GM10266 (cell line): ENCODE results near the gene OST4.

Experiments
- DNase-seq: peaks from one replicate; pipeline ENCODE4 v3.0.0; 2012; ENCODE audit errors: extremely low spot score
- TF ChIP-seq, protein P1 (sequence below): IDR thresholded peaks from 2 replicates; pipeline ENCODE4 v1.5.1; 2012; ENCODE audit warnings: mild to moderate bottlenecking, low read depth; ENCODE audit not compliant: control insufficient read depth, insufficient read depth; ENCODE audit errors: missing control alignments

Gene OST4

DNA sequence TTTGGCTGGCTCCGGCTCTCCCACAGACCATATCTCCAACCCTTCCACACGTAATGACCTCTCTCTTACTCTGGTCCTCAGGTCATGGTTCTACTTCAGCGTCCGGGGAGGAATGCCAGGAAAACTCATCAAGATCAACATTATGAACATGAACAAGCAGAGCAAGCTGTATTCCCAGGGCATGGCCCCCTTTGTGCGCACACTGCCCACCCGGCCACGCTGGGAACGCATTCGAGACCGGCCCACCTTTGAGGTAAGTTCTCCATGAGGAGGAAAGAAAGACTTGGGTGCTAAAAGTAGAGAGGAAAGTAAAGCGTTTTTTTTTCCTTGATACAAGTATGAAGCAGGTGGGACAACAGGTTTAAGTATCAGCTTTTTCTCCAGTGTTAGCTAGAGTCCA lies 18.1 kb downstream of the OST4 start:
- TF ChIP-seq, protein P1, sequence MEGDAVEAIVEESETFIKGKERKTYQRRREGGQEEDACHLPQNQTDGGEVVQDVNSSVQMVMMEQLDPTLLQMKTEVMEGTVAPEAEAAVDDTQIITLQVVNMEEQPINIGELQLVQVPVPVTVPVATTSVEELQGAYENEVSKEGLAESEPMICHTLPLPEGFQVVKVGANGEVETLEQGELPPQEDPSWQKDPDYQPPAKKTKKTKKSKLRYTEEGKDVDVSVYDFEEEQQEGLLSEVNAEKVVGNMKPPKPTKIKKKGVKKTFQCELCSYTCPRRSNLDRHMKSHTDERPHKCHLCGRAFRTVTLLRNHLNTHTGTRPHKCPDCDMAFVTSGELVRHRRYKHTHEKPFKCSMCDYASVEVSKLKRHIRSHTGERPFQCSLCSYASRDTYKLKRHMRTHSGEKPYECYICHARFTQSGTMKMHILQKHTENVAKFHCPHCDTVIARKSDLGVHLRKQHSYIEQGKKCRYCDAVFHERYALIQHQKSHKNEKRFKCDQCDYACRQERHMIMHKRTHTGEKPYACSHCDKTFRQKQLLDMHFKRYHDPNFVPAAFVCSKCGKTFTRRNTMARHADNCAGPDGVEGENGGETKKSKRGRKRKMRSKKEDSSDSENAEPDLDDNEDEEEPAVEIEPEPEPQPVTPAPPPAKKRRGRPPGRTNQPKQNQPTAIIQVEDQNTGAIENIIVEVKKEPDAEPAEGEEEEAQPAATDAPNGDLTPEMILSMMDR: no peak
- DNase-seq: no peak

DNA sequence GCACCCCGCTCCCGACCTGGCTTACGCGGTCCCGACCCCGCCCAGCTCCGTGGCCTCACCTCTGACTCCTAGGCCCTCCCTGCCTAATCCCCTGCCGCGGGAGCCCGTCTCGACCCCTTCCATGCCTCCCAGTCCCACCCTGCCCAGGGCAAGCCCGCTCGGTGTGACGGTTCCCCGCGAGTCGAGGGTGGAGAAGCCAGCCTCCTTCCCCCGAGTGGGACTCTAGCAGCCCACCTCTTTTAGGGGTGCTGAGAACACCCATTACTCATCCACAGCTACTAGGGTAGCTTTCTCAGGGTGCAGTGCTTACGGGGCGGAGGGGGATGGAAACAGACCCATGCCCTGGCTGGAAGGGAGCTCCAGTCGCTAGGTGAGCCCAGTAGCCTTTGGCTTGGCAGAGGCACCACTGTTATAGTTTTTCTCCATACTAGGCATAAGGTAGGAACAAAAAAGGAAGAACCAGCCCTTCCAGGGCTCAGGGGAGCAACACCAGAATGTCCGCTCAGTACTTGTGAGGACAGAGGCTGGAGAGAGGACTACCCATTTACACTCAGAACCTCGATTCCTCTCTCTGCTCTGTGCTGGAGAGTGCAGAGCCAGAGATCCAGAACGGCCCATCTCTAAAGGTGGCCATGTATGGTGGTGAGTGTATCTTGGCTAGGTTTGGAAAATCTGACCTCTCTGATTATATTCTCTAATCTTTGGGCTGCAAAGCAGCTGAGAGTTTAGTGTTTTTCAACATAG lies 19.4 kb downstream of the OST4 start:
- TF ChIP-seq, protein P1: no peak
- DNase-seq: no peak

DNA sequence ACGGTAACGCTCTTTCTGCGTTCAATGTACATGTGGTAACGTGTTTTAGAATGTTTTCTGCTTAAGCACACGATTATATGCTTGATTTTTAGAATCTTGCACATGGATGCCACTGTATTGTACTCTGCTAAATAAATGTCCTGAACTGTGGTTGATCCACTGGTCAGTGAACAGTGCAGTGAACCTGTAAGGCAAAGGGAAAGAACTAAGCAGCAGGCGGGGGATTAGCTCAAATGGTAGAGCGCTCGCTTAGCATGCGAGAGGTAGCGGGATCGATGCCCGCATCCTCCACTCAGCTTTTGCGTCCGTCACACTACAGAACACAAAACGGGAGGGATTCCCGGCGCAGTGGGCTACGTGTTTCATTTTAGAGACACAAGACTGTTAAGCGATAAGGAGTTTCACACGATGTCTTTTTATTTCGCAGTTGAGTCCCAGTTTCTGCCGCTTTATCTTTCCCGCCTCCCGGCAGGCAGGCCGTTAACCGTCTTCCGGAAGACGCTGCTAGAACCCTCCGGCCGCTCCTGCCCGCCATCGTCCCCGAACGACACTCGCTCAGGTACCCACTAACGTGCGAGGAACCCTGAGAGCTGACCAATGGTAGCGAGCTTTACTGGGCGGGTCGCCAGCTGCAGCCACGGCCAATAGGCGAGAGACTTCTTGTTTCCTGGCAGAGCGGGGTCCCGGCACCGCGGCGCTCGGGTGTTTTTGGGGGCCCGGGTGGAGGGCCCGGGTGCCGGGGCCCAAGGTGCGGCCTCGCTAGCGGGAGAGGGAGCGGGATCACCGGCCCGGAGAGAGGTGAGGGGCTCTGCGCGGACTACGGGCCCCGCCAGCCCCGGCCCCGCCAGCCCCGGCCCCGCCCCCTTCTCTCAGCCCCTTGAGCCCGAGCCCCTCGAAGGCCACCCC lies 20.2 kb downstream of the OST4 start, which contains the start of gene AGBL5:
Gene AGBL5 (plus strand): TSS at position 673 of the 906 bp plus-strand sequence. CDS start 1,291 bp downstream, outside the sequence.
- peak; percentile 100 for DNase-seq
- TF ChIP-seq, protein P1: no peak

DNA sequence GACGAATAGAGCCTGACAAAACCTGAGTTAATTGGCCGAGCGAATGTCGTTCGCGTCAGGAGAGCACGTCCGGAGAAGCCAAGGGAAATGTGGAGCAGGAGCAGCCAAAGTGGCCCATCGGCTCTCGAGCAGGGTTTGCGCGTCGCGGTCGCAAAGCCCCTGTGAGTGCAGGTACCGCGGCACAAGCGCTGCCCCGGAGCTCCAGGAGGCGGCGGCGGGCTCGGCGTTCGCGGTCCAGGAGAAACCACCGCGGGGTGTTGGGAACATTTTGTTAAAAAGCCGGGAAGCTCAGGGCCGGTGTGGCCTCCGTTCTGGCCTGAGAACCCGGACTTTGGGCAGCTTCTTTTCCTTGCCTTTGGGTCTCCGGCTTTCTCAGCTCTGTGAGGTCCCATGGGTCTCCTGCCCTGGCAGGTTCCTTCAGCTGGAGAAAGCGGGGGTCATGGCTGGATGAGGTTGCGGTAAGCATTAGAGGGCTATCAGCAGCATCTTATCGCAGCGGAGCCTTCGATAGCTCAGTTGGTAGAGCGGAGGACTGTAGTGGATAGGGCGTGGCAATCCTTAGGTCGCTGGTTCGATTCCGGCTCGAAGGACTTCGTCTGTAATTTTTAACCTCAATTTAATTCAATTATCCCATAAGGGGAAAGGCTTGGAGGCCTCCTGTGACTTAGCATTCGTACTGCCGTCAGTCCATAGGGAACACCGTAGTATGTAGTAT lies 21.0 kb downstream of the OST4 start:
- TF ChIP-seq, protein P1: no peak
- DNase-seq: peak; percentile 89

DNA sequence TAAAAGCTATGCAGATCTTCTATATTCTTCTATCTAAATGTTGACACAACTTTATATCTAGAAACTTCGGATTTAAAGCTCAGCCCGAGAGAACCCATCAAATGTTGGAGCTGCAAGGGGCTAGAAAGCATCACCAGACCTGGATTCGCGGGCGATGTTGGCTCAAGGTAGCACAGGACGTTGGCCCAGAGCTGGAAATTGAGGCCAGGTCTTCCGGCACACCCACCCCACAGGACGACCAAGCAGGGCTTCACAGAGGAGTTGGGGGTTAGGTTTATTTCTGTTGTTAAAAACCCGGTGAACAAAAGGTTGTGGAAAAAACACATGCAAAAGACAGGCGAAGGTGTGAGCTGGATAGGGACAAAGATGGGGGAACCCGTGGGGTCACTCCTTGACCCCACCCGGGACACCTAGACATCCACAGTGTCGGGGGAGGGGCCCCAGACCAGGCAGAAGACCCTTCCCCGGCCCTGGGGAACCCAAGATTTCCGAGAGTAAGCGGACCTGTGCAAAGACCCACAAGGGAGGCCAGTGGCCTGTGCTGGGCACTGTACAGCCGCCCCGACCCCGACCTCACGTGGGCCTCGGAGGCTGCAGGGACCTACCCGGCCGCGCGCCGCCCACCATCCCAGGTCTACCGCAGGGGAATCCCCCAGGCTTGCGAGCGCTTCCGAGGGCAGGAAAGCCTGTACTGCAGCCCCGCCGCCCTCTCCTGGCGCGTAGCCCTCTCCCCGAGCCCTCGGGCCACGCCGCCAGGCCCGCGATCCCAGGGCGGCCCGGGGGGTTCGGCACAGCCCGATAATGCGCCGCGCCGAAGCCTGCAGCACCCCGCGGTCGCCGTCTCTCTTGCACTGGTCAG lies 21.8 kb downstream of the OST4 start:
- DNase-seq: peak; percentile 82
- TF ChIP-seq, protein P1: no peak

DNA sequence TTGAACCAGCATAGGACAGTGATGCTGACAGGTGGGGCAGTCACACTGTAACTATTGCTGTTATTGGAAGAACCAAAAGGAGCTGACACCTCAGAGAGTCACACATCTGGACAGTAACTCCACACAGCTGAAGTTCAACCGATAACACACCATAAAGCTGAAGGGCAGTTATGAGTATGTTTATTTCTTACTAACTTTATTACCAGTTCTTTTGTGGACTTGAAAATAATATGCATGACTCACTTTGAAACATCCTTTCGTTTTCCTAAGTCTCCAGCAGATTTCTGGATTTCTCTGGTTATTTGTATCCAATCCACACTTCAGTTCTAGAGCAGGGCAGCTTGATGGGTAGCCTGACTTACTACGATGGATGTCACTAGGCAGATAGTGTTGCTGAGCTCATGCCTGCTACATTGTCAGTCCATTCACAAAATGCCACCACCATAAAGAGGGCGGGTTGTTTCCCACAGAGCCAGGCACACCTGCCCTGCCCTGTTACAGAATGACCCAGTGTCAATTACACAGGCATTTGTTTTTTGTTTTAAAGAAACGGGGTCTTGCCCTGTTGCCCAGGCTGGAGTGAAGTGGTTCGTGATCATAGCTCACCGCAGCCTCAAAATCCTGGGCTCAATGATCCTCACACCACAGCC lies 28.3 kb downstream of the OST4 start:
- no peak for DNase-seq
- TF ChIP-seq, protein P1: no peak
